WTC11 (cell line): Measurements from ENCODE around the gene HDAC8. TPM values are rescaled to one million over a fixed set of nuclear protein-coding genes. Genes with fewer than 3 reads are reported as not detected.
A peak's percentile ranks its signal among the peaks of the same experiment; 100 is the strongest.

Source experiments
- ATAC-seq: fragments of 200-7000 bp; cut with Tn5 transposase; 2 replicates; pipeline ENCODE4 v1.10.0; 2021; ENCODE audit warnings: mild to moderate bottlenecking, moderate library complexity
- CTCF ChIA-PET: fragments of 300-600 bp; sonication (Branson Sonifier 250); formaldehyde crosslinking; loops from one replicate; lab custom pipeline; 2021; ENCODE audit warnings: antibody characterized with exemption; lab: Charles Lee
- POLR2A ChIA-PET: fragments of 350-600 bp; sonication (Branson Sonifier 250); formaldehyde crosslinking; loops from one replicate; lab custom pipeline; 2021; ENCODE audit warnings: antibody characterized with exemption; lab: Charles Lee
- DNase-seq: peaks from one replicate; pipeline ENCODE4 v3.0.0; 2021; ENCODE audit warnings: low spot score
- H3K27ac Mint-ChIP-seq: 2 replicates; pipeline ENCODE4 v1.8.0; 2021; ENCODE audit warnings: mixed read lengths
- H3K27me3 Mint-ChIP-seq: 2 replicates; pipeline ENCODE4 v1.8.0; 2021; ENCODE audit warnings: low read depth, mild to moderate bottlenecking, moderate library complexity, mixed read lengths
- H3K36me3 Mint-ChIP-seq: 2 replicates; pipeline ENCODE4 v1.8.0; 2021; ENCODE audit warnings: mixed read lengths
- H3K4me1 Mint-ChIP-seq: 2 replicates; pipeline ENCODE4 v1.8.0; 2022; ENCODE audit warnings: mixed read lengths
- H3K4me3 Mint-ChIP-seq: 2 replicates; pipeline ENCODE4 v1.8.0; 2021; ENCODE audit warnings: mild to moderate bottlenecking, moderate library complexity, mixed read lengths
- H3K9me3 Mint-ChIP-seq: 2 replicates; pipeline ENCODE4 v1.8.0; 2021; ENCODE audit warnings: mixed read lengths
- ATF3 ChIP-seq: sonication (generic); formaldehyde crosslinking; conservative IDR thresholded peaks from 2 replicates; pipeline ENCODE4 v1.8.1; 2022; ENCODE audit warnings: mild to moderate bottlenecking, missing genetic modification reagents
- CDX4 ChIP-seq: fragments of 250-450 bp; sonication (Bioruptor Pico); IDR thresholded peaks from 2 replicates; pipeline ENCODE4 v1.9.0; 2021; ENCODE audit warnings: moderate library complexity, mild to moderate bottlenecking, inconsistent platforms, borderline replicate concordance
- E2F5 ChIP-seq: sonication (generic); formaldehyde crosslinking; IDR thresholded peaks from 2 replicates; pipeline ENCODE4 v1.8.1; 2022; ENCODE audit warnings: mild to moderate bottlenecking, moderate library complexity, missing genetic modification reagents
- FOXP1 ChIP-seq: sonication (generic); formaldehyde crosslinking; IDR thresholded peaks from 2 replicates; pipeline ENCODE4 v1.8.0; 2022; ENCODE audit warnings: missing genetic modification reagents, mild to moderate bottlenecking, moderate library complexity, borderline replicate concordance
- HMGA2 ChIP-seq: fragments of 250-450 bp; sonication (Bioruptor Pico); IDR thresholded peaks from 2 replicates; pipeline ENCODE4 v1.4.0; 2021; ENCODE audit warnings: mild to moderate bottlenecking, moderate library complexity
- IRF2 ChIP-seq: sonication (generic); formaldehyde crosslinking; IDR thresholded peaks from 2 replicates; pipeline ENCODE4 v1.8.0; 2022; ENCODE audit warnings: low read depth, missing genetic modification reagents, borderline replicate concordance
- NFYB ChIP-seq: sonication (generic); formaldehyde crosslinking; conservative IDR thresholded peaks from 2 replicates; pipeline ENCODE4 v1.8.0; 2022; ENCODE audit warnings: low read depth, missing genetic modification reagents
- PRRX2 ChIP-seq: fragments of 250-450 bp; sonication (Bioruptor Pico); IDR thresholded peaks from 2 replicates; pipeline ENCODE4 v1.8.0; 2021; ENCODE audit warnings: mild to moderate bottlenecking
- RELA ChIP-seq: sonication (generic); formaldehyde crosslinking; IDR thresholded peaks from 2 replicates; pipeline ENCODE4 v1.8.1; 2022; ENCODE audit warnings: missing genetic modification reagents, mild to moderate bottlenecking, borderline replicate concordance
- SMAD3 ChIP-seq: sonication (generic); formaldehyde crosslinking; IDR thresholded peaks from 2 replicates; pipeline ENCODE4 v1.8.0; 2022; ENCODE audit warnings: missing genetic modification reagents, mild to moderate bottlenecking, borderline replicate concordance
- SP1 ChIP-seq: sonication (generic); formaldehyde crosslinking; conservative IDR thresholded peaks from 2 replicates; pipeline ENCODE4 v1.8.1; 2022; ENCODE audit warnings: missing genetic modification reagents
- ZNF138 ChIP-seq: sonication (generic); formaldehyde crosslinking; conservative IDR thresholded peaks from 2 replicates; pipeline ENCODE4 v1.8.1; 2022; ENCODE audit warnings: mild to moderate bottlenecking, moderate library complexity, missing genetic modification reagents
- ZNF671 ChIP-seq: fragments of 250-450 bp; sonication (Bioruptor Pico); IDR thresholded peaks from 2 replicates; pipeline ENCODE4 v1.8.0; 2021; ENCODE audit warnings: mild to moderate bottlenecking
- ZSCAN18 ChIP-seq: fragments of 250-450 bp; sonication (Bioruptor Pico); IDR thresholded peaks from 2 replicates; pipeline ENCODE4 v2.1.2; 2022; ENCODE audit warnings: mild to moderate bottlenecking, moderate library complexity
- total RNA-seq: library from RNA; stranded (reverse); gene quantifications from 3 replicates; pipeline ENCODE4 v1.2.3, GENCODE V29; 2021
- TF ChIP-seq, protein P1 (sequence below): fragments of 250-450 bp; sonication (Bioruptor Pico); conservative IDR thresholded peaks from 2 replicates; pipeline ENCODE4 v1.9.0; 2021; ENCODE audit warnings: mild to moderate bottlenecking
- TF ChIP-seq, protein P2 (sequence below): fragments of 250-450 bp; sonication (Bioruptor Pico); IDR thresholded peaks from 2 replicates; pipeline ENCODE4 v1.9.0; 2021; ENCODE audit warnings: mild to moderate bottlenecking
- TF ChIP-seq, protein P3 (sequence below): sonication (generic); formaldehyde crosslinking; IDR thresholded peaks from 2 replicates; pipeline ENCODE4 v1.8.0; 2023; ENCODE audit warnings: missing genetic modification reagents

The HDAC8 gene
- total RNA-seq, 1 experiment from 2014 or later, result 22.5 TPM

GRCh38 chrX:72576141-72576894, 3.7 kb upstream of the HDAC8 start:
- CTCF ChIA-PET, result no interaction called here

DNA sequence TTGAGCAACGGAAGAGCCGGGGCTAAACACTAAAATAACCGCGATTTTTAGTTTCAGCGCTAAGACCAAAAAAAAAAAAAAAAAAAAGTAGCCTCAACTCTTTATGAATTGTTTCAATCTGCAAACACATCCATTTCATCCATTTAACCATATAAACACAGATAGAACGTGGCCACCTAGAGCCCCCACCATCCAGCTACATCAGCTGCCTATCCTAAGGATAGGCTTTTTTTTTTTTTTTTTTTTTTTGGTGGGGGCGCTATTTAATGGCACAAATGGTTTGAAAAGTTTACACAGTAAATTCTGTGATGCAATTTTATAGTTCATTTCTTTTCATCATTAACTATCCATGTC, 492 bp upstream of the HDAC8 start:
- ATAC-seq, result peak; percentile 33
- no peaks in the 10 kb centered on the region for H3K9me3 Mint-ChIP-seq
- H3K4me3 Mint-ChIP-seq, result peak overlapping the region; percentile 94
- H3K36me3 Mint-ChIP-seq, result peaks cover 3% of the 10 kb centered on the region
- TF ChIP-seq E2F5 (CRISPR knock-in tag), result no peak
- TF ChIP-seq, protein P1, sequence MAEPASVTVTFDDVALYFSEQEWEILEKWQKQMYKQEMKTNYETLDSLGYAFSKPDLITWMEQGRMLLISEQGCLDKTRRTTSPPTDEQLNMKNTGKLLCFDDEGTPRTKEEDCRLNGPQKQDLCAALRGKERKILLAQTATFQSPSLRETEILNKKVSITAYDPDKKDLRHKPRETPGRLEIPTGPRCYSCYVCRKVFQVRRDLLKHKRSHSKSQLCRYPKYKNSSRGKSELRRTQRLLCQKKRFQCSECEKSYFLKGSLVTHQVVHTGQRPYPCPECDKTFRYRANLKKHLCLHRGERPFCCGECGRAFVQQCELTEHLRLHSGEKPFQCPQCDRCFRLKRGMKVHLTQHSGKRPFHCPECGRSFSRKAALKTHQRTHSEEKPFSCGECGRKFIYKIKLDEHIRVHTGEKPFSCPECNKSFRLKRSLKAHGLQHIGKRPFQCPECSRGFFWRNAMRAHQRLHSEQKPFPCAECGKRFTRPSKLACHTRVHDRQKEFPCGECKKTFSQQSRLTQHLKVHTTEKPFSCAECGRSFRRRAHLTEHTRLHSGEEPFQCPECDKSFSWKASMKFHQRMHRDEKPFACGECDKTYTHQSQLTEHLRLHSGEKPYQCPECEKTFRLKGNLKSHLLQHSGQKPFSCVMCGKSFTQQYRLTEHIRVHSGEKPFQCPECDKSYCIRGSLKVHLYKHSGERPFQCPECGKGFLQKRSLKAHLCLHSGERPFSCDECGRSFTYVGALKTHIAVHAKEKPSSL (CRISPR knock-in tag), result no peak
- no peak for TF ChIP-seq SMAD3 (CRISPR knock-in tag)
- TF ChIP-seq ZNF671 (CRISPR knock-in tag), result no peak
- no peak for TF ChIP-seq SP1 (CRISPR knock-in tag)
- no peak for TF ChIP-seq CDX4 (CRISPR knock-in tag)
- no peak for DNase-seq
- H3K4me1 Mint-ChIP-seq, result peaks cover 3% of the 10 kb centered on the region; the same call in 1 of the 2 replicates
- ChIA-PET CTCF (interaction anchor here (0.6 kb wide), 1 partner anchor 870 kb away, joined by 3 read pairs; no protein-coding TSS in a partner anchor), POLR2A (no interaction called here)
- no peak overlapping the region for H3K27ac Mint-ChIP-seq
- H3K27me3 Mint-ChIP-seq, result peaks cover 12% of the 10 kb centered on the region

More at GRCh38 chrX:72576141-72576894, 3.7 kb upstream of the HDAC8 start:
- ATAC-seq (no peak), DNase-seq (no peak)
- H3K4me1 Mint-ChIP-seq, result peaks cover 3% of the 10 kb centered on the region; the same call in 1 of the 2 replicates
- H3K27ac Mint-ChIP-seq, result no peak overlapping the region
- no peaks in the 10 kb centered on the region for H3K36me3 Mint-ChIP-seq
- TF ChIP-seq HMGA2 (CRISPR knock-in tag) (no peak), PRRX2 (CRISPR knock-in tag) (no peak), ATF3 (no peak), NFYB (CRISPR knock-in tag) (no peak), RELA (no peak), IRF2 (CRISPR knock-in tag) (no peak), ZSCAN18 (no peak), ZNF138 (no peak), FOXP1 (no peak)
- TF ChIP-seq, protein P2, sequence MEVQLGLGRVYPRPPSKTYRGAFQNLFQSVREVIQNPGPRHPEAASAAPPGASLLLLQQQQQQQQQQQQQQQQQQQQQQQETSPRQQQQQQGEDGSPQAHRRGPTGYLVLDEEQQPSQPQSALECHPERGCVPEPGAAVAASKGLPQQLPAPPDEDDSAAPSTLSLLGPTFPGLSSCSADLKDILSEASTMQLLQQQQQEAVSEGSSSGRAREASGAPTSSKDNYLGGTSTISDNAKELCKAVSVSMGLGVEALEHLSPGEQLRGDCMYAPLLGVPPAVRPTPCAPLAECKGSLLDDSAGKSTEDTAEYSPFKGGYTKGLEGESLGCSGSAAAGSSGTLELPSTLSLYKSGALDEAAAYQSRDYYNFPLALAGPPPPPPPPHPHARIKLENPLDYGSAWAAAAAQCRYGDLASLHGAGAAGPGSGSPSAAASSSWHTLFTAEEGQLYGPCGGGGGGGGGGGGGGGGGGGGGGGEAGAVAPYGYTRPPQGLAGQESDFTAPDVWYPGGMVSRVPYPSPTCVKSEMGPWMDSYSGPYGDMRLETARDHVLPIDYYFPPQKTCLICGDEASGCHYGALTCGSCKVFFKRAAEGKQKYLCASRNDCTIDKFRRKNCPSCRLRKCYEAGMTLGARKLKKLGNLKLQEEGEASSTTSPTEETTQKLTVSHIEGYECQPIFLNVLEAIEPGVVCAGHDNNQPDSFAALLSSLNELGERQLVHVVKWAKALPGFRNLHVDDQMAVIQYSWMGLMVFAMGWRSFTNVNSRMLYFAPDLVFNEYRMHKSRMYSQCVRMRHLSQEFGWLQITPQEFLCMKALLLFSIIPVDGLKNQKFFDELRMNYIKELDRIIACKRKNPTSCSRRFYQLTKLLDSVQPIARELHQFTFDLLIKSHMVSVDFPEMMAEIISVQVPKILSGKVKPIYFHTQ (CRISPR knock-in tag), result no peak
- TF ChIP-seq, protein P3, sequence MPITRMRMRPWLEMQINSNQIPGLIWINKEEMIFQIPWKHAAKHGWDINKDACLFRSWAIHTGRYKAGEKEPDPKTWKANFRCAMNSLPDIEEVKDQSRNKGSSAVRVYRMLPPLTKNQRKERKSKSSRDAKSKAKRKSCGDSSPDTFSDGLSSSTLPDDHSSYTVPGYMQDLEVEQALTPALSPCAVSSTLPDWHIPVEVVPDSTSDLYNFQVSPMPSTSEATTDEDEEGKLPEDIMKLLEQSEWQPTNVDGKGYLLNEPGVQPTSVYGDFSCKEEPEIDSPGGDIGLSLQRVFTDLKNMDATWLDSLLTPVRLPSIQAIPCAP (CRISPR knock-in tag), result no peak
- H3K9me3 Mint-ChIP-seq, result no peaks in the 10 kb centered on the region
- POLR2A ChIA-PET, result no interaction called here
- peaks cover 12% of the 10 kb centered on the region for H3K27me3 Mint-ChIP-seq
- no peak overlapping the region for H3K4me3 Mint-ChIP-seq
